BJ (cell line): Measurements from ENCODE around the gene FAM185A. TPM values are rescaled to one million over a fixed set of nuclear protein-coding genes. Genes with fewer than 3 reads are reported as not detected.

ENCODE experiments used
- CTCF ChIA-PET: fragments of 350-600 bp; formaldehyde crosslinking; extraction: SDS; loops from one replicate; lab custom pipeline; 2021; ENCODE audit warnings: antibody characterized with exemption, inconsistent platforms; lab: Yijun Ruan, JAX
- POLR2A ChIA-PET: fragments of 300-600 bp; sonication (Branson Sonifier 250); formaldehyde crosslinking; extraction: SDS; loops from one replicate; lab custom pipeline; 2021; ENCODE audit warnings: antibody characterized with exemption; lab: Charles Lee
- DNase-seq: peaks from one replicate; pipeline ENCODE4 v3.0.0-alpha.2; 2011; ENCODE audit warnings: low read depth
- H3K27me3 ChIP-seq: 2 replicates; pipeline ENCODE4 v1.6.0; 2011; ENCODE audit warnings: low read length; ENCODE audit not compliant: control insufficient read depth, insufficient read depth
- H3K36me3 ChIP-seq: 2 replicates; pipeline ENCODE4 v1.5.1; 2011; ENCODE audit warnings: low read length; ENCODE audit not compliant: control insufficient read depth, insufficient read depth
- H3K4me3 ChIP-seq: 2 replicates; pipeline ENCODE4 v1.5.1; 2011; ENCODE audit warnings: low read depth, mild to moderate bottlenecking, control low read depth, low read length
- polyA plus RNA-seq: library from polyadenylated mRNA; depleted of rRNA; stranded (reverse); fragments of >200 nt; gene quantifications from 2 replicates; pipeline ENCODE4 v1.2.3, GENCODE V29; 2011
- TF ChIP-seq, protein P1 (sequence below): IDR thresholded peaks from 2 replicates; pipeline ENCODE4 v1.5.1; 2011; ENCODE audit warnings: low read depth, mild to moderate bottlenecking, control low read depth, inconsistent platforms, low read length, moderate library complexity; ENCODE audit not compliant: insufficient read depth

The FAM185A gene
- polyA plus RNA-seq, 1 experiment: 3.0 TPM

- POLR2A ChIA-PET: no interaction called here
- CTCF ChIA-PET: no interaction called here
These were observed 81.4 kb downstream of the FAM185A start for GRCh38 chr7:102830197-102830596.

GRCh38 chr7:102832674-102833073, 83.9 kb downstream of the FAM185A start:
- no peaks in the 10 kb centered on the region for H3K27me3 ChIP-seq
- CTCF ChIA-PET: interaction anchor here (0.5 kb wide), 1 partner anchor 230 kb away, joined by 3 read pairs; no protein-coding TSS in a partner anchor
- POLR2A ChIA-PET: no interaction called here
- no peak overlapping the region for H3K4me3 ChIP-seq
- no peak for DNase-seq
- H3K36me3 ChIP-seq: no peaks in the 10 kb centered on the region
- TF ChIP-seq, protein P1, sequence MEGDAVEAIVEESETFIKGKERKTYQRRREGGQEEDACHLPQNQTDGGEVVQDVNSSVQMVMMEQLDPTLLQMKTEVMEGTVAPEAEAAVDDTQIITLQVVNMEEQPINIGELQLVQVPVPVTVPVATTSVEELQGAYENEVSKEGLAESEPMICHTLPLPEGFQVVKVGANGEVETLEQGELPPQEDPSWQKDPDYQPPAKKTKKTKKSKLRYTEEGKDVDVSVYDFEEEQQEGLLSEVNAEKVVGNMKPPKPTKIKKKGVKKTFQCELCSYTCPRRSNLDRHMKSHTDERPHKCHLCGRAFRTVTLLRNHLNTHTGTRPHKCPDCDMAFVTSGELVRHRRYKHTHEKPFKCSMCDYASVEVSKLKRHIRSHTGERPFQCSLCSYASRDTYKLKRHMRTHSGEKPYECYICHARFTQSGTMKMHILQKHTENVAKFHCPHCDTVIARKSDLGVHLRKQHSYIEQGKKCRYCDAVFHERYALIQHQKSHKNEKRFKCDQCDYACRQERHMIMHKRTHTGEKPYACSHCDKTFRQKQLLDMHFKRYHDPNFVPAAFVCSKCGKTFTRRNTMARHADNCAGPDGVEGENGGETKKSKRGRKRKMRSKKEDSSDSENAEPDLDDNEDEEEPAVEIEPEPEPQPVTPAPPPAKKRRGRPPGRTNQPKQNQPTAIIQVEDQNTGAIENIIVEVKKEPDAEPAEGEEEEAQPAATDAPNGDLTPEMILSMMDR: no peak

More at GRCh38 chr7:102830197-102830596, 81.4 kb downstream of the FAM185A start:
- Histone ChIP-seq H3K4me3 (no peak overlapping the region), H3K36me3 (no peaks in the 10 kb centered on the region), H3K27me3 (no peaks in the 10 kb centered on the region)
- TF ChIP-seq, protein P1: no peak
- peak; percentile 38 for DNase-seq

- ChIA-PET CTCF (no interaction called here), POLR2A (no interaction called here)
- no peak for DNase-seq
- TF ChIP-seq, protein P1: no peak
- Histone ChIP-seq H3K27me3 (no peaks in the 10 kb centered on the region), H3K36me3 (no peaks in the 10 kb centered on the region), H3K4me3 (no peak overlapping the region)
These were observed 84.5 kb downstream of the FAM185A start for GRCh38 chr7:102833343-102833742.

DNA sequence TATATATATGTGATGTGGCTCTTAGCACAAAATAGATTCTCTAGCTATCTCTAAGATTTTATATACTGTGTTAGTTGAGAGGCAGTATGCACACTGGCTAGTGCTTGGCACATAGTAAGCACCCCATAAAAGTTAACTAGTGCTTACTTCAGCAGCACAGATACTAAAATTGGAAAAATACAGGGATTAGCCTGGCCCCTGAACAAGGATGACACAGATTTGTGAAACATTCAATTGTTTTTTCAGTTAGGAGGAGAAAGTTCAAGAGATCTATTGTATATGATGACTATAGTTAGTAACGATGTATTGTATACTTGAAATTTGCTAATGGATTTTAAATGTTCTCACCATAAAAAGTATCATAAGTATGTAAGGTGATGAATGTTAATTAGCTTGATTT, 85.7 kb downstream of the FAM185A start:
- POLR2A ChIA-PET: no interaction called here
- H3K36me3 ChIP-seq: no peaks in the 10 kb centered on the region
- CTCF ChIA-PET: interaction anchor here (0.7 kb wide), 1 partner anchor 92 kb away, joined by 3 read pairs; no protein-coding TSS in a partner anchor
- TF ChIP-seq, protein P1: no peak
- DNase-seq: no peak
- no peak overlapping the region for H3K4me3 ChIP-seq
- H3K27me3 ChIP-seq: no peaks in the 10 kb centered on the region

DNA sequence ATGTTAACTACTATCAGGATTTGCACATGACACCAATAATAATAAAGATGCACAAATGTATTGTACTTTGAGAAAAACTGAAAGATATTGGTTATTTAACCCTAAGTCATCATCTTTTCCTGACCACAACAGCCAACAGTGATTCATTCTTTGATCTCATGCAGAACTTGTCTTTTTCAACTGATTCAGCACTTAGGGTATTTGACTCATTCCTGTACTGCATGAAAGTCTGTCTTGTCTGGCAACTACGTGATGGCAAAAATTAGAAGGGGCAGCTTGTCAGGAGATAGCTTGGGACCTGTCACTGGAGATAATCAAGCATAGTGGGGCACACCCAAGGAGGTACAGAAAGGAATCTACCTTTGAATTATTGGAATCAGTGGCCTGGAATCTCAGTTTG, 86.2 kb downstream of the FAM185A start:
- DNase-seq: peak; percentile 23
- CTCF ChIA-PET: interaction anchor here (0.7 to 1.2 kb wide), 2 partner anchors 10 to 92 kb away, joined by 3 to 4 read pairs; no protein-coding TSS in a partner anchor
- TF ChIP-seq, protein P1: no peak
- no peaks in the 10 kb centered on the region for H3K27me3 ChIP-seq
- POLR2A ChIA-PET: no interaction called here
- no peaks in the 10 kb centered on the region for H3K36me3 ChIP-seq
- no peak overlapping the region for H3K4me3 ChIP-seq
